ENCODE measurements around the gene HSFX3. TPM values are rescaled to one million over a fixed set of nuclear protein-coding genes. Genes with fewer than 3 reads are reported as not detected.
"Not testable (repeated sequence)": the region's sequence is repeated elsewhere in the genome, so short reads cannot be mapped to it uniquely, and the experiment has no call there.

Gene HSFX3
- polyA plus RNA-seq, 2 donors = not detected

DNA sequence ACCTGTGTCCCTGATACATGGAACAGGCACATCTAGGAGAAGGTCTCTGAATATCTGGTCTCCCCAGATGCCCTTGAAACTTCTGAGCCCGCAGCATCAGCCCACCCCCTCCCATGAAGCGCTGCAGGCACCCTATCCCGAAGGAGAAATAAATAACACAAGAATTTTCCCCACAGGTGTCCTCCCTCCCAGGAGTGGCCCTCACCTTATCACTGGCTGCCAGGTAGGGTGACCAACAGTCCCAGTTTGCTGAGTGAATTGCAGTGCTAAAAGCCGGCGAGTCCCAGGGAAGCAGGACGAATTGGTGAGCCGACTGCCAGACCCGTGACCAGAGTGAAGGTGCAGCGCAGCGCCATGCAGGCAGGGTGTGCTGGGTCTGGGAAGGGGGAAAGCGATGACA lies 15.7 kb downstream of the HSFX3 start:
- not testable (repeated sequence) for H3K27ac ChIP-seq (ENCODE audit: low read depth in 2 of 2, low read length in 1 of 2); H3K9me3 ChIP-seq (ENCODE audit: control insufficient read depth in 2 of 2, insufficient read depth in 1 of 2, low read depth in 1 of 2, low read length in 1 of 2); H3K4me3 ChIP-seq (ENCODE audit: low read depth in 1 of 2, low read length in 2 of 2); H3K4me1 ChIP-seq (ENCODE audit: control insufficient read depth in 2 of 2, insufficient read depth in 2 of 2, low read length in 1 of 2); H3K27me3 ChIP-seq (ENCODE audit: control insufficient read depth in 1 of 2, insufficient read depth in 2 of 2, low read length in 2 of 2); H3K36me3 ChIP-seq (ENCODE audit: control insufficient read depth in 2 of 2, insufficient read depth in 2 of 2, low read length in 1 of 2)
- WGBS, 2 donors = 87 to 96% methylated on average over 9 of the region's 11 CpGs

DNA sequence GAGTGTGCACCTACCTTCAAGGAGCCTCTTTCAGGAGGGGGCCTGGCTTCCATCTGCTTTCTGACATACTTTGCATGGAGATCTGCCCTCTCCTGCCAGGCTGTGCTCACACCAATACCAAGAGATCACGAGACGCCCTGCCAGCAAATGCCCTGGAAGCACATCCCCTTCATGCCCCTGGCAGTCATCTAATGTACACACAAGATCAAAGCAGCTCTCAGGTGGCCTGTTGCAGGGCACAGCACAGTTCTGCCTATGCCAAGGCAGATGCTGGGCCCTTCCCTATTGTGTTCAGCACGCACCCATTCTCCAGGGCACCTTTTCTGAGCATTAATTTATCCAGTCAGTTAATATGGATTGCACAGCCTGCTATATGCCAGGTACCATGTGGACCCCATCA lies 16.9 kb downstream of the HSFX3 start:
- H3K27ac ChIP-seq (ENCODE audit: low read depth in 2 of 2, low read length in 1 of 2); H3K27me3 ChIP-seq (ENCODE audit: control insufficient read depth in 1 of 2, insufficient read depth in 2 of 2, low read length in 2 of 2): not testable (repeated sequence)

GRCh38 chrX:149531599-149531998 lies 18.1 kb downstream of the HSFX3 start:
- no peak overlapping the region for H3K4me3 ChIP-seq (ENCODE audit: low read depth in 1 of 2, low read length in 2 of 2)
- H3K36me3 ChIP-seq (ENCODE audit: control insufficient read depth in 2 of 2, insufficient read depth in 2 of 2, low read length in 1 of 2) = no peaks in the 10 kb centered on the region
- H3K9me3 ChIP-seq (ENCODE audit: control insufficient read depth in 2 of 2, insufficient read depth in 1 of 2, low read depth in 1 of 2, low read length in 1 of 2) = no peaks in the 10 kb centered on the region
- H3K27ac ChIP-seq (ENCODE audit: low read depth in 2 of 2, low read length in 1 of 2) = no peak overlapping the region
- no peaks in the 10 kb centered on the region for H3K4me1 ChIP-seq (ENCODE audit: control insufficient read depth in 2 of 2, insufficient read depth in 2 of 2, low read length in 1 of 2)
- 74 to 82% methylated on average over 2 of the region's 2 CpGs for WGBS, 2 donors
- no peaks in the 10 kb centered on the region for H3K27me3 ChIP-seq (ENCODE audit: control insufficient read depth in 1 of 2, insufficient read depth in 2 of 2, low read length in 2 of 2)

More for the DNA sequence above, 16.9 kb downstream of the HSFX3 start:
- WGBS, 2 donors = no CpG with 5 or more reads among the region's 3 CpGs
- H3K4me3 ChIP-seq (ENCODE audit: low read depth in 1 of 2, low read length in 2 of 2); H3K9me3 ChIP-seq (ENCODE audit: control insufficient read depth in 2 of 2, insufficient read depth in 1 of 2, low read depth in 1 of 2, low read length in 1 of 2); H3K36me3 ChIP-seq (ENCODE audit: control insufficient read depth in 2 of 2, insufficient read depth in 2 of 2, low read length in 1 of 2); H3K4me1 ChIP-seq (ENCODE audit: control insufficient read depth in 2 of 2, insufficient read depth in 2 of 2, low read length in 1 of 2): not testable (repeated sequence)

GRCh38 chrX:149528381-149528780 lies 21.3 kb downstream of the HSFX3 start:
- Histone ChIP-seq H3K4me1 (ENCODE audit: control insufficient read depth in 2 of 2, insufficient read depth in 2 of 2, low read length in 1 of 2) (no peaks in the 10 kb centered on the region), H3K4me3 (ENCODE audit: low read depth in 1 of 2, low read length in 2 of 2) (no peak overlapping the region), H3K27ac (ENCODE audit: low read depth in 2 of 2, low read length in 1 of 2) (no peak overlapping the region), H3K9me3 (ENCODE audit: control insufficient read depth in 2 of 2, insufficient read depth in 1 of 2, low read depth in 1 of 2, low read length in 1 of 2) (no peaks in the 10 kb centered on the region), H3K36me3 (ENCODE audit: control insufficient read depth in 2 of 2, insufficient read depth in 2 of 2, low read length in 1 of 2) (no peaks in the 10 kb centered on the region), H3K27me3 (ENCODE audit: control insufficient read depth in 1 of 2, insufficient read depth in 2 of 2, low read length in 2 of 2) (no peaks in the 10 kb centered on the region)
- 52 to 78% methylated on average over 1 of the region's 1 CpG for WGBS, 2 donors

DNA sequence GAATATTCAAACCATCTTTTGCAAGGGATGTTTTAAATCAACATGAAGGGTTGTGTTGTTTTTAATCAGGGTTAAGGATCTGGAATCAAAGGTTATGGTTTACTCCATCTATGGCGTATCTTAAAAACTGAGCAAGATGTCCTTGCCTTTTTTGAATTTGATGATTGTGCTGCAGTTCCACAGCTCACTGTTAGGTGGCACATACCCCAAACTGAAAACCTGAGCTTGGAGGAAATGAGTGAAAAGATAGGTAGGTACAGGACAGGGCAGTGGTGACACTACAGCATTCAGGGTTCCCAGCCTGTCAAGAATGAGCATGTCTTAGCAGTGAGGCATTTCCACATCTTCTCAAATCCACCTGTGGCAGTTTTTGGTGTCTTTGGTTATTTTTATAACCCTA lies 22.0 kb downstream of the HSFX3 start:
- WGBS, 2 donors = 38 to 58% methylated on average over 1 of the region's 1 CpG

GRCh38 chrX:149526318-149527033 lies 23.2 kb downstream of the HSFX3 start:
- not testable (repeated sequence) for H3K4me3 ChIP-seq (ENCODE audit: low read depth in 1 of 2, low read length in 2 of 2); H3K4me1 ChIP-seq (ENCODE audit: control insufficient read depth in 2 of 2, insufficient read depth in 2 of 2, low read length in 1 of 2); H3K36me3 ChIP-seq (ENCODE audit: control insufficient read depth in 2 of 2, insufficient read depth in 2 of 2, low read length in 1 of 2); H3K9me3 ChIP-seq (ENCODE audit: control insufficient read depth in 2 of 2, insufficient read depth in 1 of 2, low read depth in 1 of 2, low read length in 1 of 2); H3K27me3 ChIP-seq (ENCODE audit: control insufficient read depth in 1 of 2, insufficient read depth in 2 of 2, low read length in 2 of 2)
- peak overlapping the region; percentile 21 to 68 for H3K27ac ChIP-seq (ENCODE audit: low read depth in 2 of 2, low read length in 1 of 2)
- WGBS, 2 donors = 60 to 73% methylated on average over 8 to 9 of the region's 13 CpGs

More for the DNA sequence above, 22.0 kb downstream of the HSFX3 start:
- Histone ChIP-seq H3K9me3 (ENCODE audit: control insufficient read depth in 2 of 2, insufficient read depth in 1 of 2, low read depth in 1 of 2, low read length in 1 of 2) (no peaks in the 10 kb centered on the region), H3K36me3 (ENCODE audit: control insufficient read depth in 2 of 2, insufficient read depth in 2 of 2, low read length in 1 of 2) (no peaks in the 10 kb centered on the region), H3K27ac (ENCODE audit: low read depth in 2 of 2, low read length in 1 of 2) (no peak overlapping the region), H3K4me3 (ENCODE audit: low read depth in 1 of 2, low read length in 2 of 2) (no peak overlapping the region), H3K27me3 (ENCODE audit: control insufficient read depth in 1 of 2, insufficient read depth in 2 of 2, low read length in 2 of 2) (peaks cover 0 to 4% of the 10 kb centered on the region in 2 donors), H3K4me1 (ENCODE audit: control insufficient read depth in 2 of 2, insufficient read depth in 2 of 2, low read length in 1 of 2) (no peaks in the 10 kb centered on the region)

DNA sequence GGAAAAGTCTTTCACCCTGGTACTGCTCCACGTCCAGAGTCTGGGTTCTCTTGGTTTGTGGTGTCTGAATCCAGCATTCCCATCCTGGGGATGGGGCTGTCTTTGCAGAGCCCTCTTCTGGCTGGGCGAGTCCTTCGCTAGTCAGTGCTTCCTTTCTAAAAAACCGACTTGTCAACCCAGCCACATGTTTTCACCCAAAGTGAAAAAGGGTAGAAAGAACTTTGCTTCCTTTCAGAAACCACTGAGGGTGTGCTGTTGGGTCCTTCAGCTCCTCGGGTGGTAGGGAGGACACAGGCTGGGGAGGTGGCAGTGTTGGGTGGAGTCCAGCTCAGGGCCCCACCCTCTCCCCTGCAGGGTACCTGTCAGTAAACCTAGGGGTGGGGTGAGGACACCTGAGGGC lies 23.8 kb downstream of the HSFX3 start:
- H3K27ac ChIP-seq (ENCODE audit: low read depth in 2 of 2, low read length in 1 of 2); H3K9me3 ChIP-seq (ENCODE audit: control insufficient read depth in 2 of 2, insufficient read depth in 1 of 2, low read depth in 1 of 2, low read length in 1 of 2); H3K4me1 ChIP-seq (ENCODE audit: control insufficient read depth in 2 of 2, insufficient read depth in 2 of 2, low read length in 1 of 2); H3K36me3 ChIP-seq (ENCODE audit: control insufficient read depth in 2 of 2, insufficient read depth in 2 of 2, low read length in 1 of 2); H3K27me3 ChIP-seq (ENCODE audit: control insufficient read depth in 1 of 2, insufficient read depth in 2 of 2, low read length in 2 of 2); H3K4me3 ChIP-seq (ENCODE audit: low read depth in 1 of 2, low read length in 2 of 2): not testable (repeated sequence)
- 28 to 63% methylated on average over 5 of the region's 5 CpGs for WGBS, 2 donors

- H3K27ac ChIP-seq (ENCODE audit: low read depth in 2 of 2, low read length in 1 of 2); H3K36me3 ChIP-seq (ENCODE audit: control insufficient read depth in 2 of 2, insufficient read depth in 2 of 2, low read length in 1 of 2); H3K4me3 ChIP-seq (ENCODE audit: low read depth in 1 of 2, low read length in 2 of 2); H3K9me3 ChIP-seq (ENCODE audit: control insufficient read depth in 2 of 2, insufficient read depth in 1 of 2, low read depth in 1 of 2, low read length in 1 of 2); H3K4me1 ChIP-seq (ENCODE audit: control insufficient read depth in 2 of 2, insufficient read depth in 2 of 2, low read length in 1 of 2); H3K27me3 ChIP-seq (ENCODE audit: control insufficient read depth in 1 of 2, insufficient read depth in 2 of 2, low read length in 2 of 2): not testable (repeated sequence)
- 6 to 56% methylated on average over 3 to 6 of the region's 10 CpGs for WGBS, 2 donors
These were observed 24.3 kb downstream of the HSFX3 start for GRCh38 chrX:149525389-149525788.

- Histone ChIP-seq H3K27ac (ENCODE audit: low read depth in 2 of 2, low read length in 1 of 2) (no peak overlapping the region), H3K4me3 (ENCODE audit: low read depth in 1 of 2, low read length in 2 of 2) (no peak overlapping the region), H3K4me1 (ENCODE audit: control insufficient read depth in 2 of 2, insufficient read depth in 2 of 2, low read length in 1 of 2) (no peaks in the 10 kb centered on the region), H3K9me3 (ENCODE audit: control insufficient read depth in 2 of 2, insufficient read depth in 1 of 2, low read depth in 1 of 2, low read length in 1 of 2) (no peaks in the 10 kb centered on the region), H3K27me3 (ENCODE audit: control insufficient read depth in 1 of 2, insufficient read depth in 2 of 2, low read length in 2 of 2) (peaks cover 0 to 4% of the 10 kb centered on the region in 2 donors), H3K36me3 (ENCODE audit: control insufficient read depth in 2 of 2, insufficient read depth in 2 of 2, low read length in 1 of 2) (no peaks in the 10 kb centered on the region)
- WGBS, 2 donors = 55 to 79% methylated on average over 2 of the region's 2 CpGs
These were observed 26.8 kb downstream of the HSFX3 start for GRCh38 chrX:149522916-149523315.

- 58 to 62% methylated on average over 9 of the region's 9 CpGs for WGBS, 2 donors
- Histone ChIP-seq H3K27ac (ENCODE audit: low read depth in 2 of 2, low read length in 1 of 2) (no peak overlapping the region), H3K4me1 (ENCODE audit: control insufficient read depth in 2 of 2, insufficient read depth in 2 of 2, low read length in 1 of 2) (no peaks in the 10 kb centered on the region)
These were observed 28.3 kb downstream of the HSFX3 start for GRCh38 chrX:149521438-149521837.

More at GRCh38 chrX:149521438-149521837, 28.3 kb downstream of the HSFX3 start:
- H3K4me3 ChIP-seq (ENCODE audit: low read depth in 1 of 2, low read length in 2 of 2) = no peak overlapping the region
- H3K27me3 ChIP-seq (ENCODE audit: control insufficient read depth in 1 of 2, insufficient read depth in 2 of 2, low read length in 2 of 2) = peaks cover 0 to 4% of the 10 kb centered on the region in 2 donors
- no peaks in the 10 kb centered on the region for H3K9me3 ChIP-seq (ENCODE audit: control insufficient read depth in 2 of 2, insufficient read depth in 1 of 2, low read depth in 1 of 2, low read length in 1 of 2)
- H3K36me3 ChIP-seq (ENCODE audit: control insufficient read depth in 2 of 2, insufficient read depth in 2 of 2, low read length in 1 of 2) = no peaks in the 10 kb centered on the region

Measured in esophagus (tissue), 2 donors.